ENCODE results near the gene UGGT1. TPM values are rescaled to one million over a fixed set of nuclear protein-coding genes. Genes with fewer than 3 reads are reported as not detected.

UGGT1 gene
- 10 to 100 TPM; 28.4 to 38.8 (median 35.1) TPM for total RNA-seq
- 1 to 10 TPM; 6.9 to 8.3 TPM for polyA plus RNA-seq

- WGBS, 2 donors: 0 to 1% methylated on average over 50 to 59 of the region's 59 CpGs
- intact Hi-C loops (cut with DNase I): no loop called here
- H3K27ac ChIP-seq: peak within 1 kb of the TSS; percentile 77 to 86 (median 85)
- no peaks in the 10 kb centered on the region for H3K9me3 ChIP-seq
- no peaks in the 10 kb centered on the region for H3K36me3 ChIP-seq
- TF ChIP-seq CTCF (IDR thresholded peaks at IDR 0.05): no peak
- DNase-seq: peak; percentile 90 to 98 (median 96)
- H3K27me3 ChIP-seq: no peaks in the 10 kb centered on the region
- FAIRE-seq: peak; percentile 47
- peak; percentile 96 to 100 (median 98) for ATAC-seq
- H3K4me1 ChIP-seq: peaks cover 0 to 22% (median 14%) of the 10 kb centered on the region in 3 donors
- peak within 1 kb of the TSS; percentile 72 to 96 (median 83) for H3K4me3 ChIP-seq
These were observed at the start of gene UGGT1 for GRCh38 chr2:128090945-128091725. UGGT1 (plus strand) TSS chr2:128091200; CDS start chr2:128091358, 158 bp downstream.

- FAIRE-seq (no peak), ATAC-seq (no peak), DNase-seq (no peak)
- Histone ChIP-seq H3K27ac (no peak overlapping the region), H3K27me3 (no peaks in the 10 kb centered on the region), H3K4me3 (no peak overlapping the region), H3K4me1 (no peaks in the 10 kb centered on the region), H3K9me3 (no peaks in the 10 kb centered on the region), H3K36me3 (no peaks in the 10 kb centered on the region)
- TF ChIP-seq CTCF (IDR thresholded peaks at IDR 0.05): no peak
- WGBS, 2 donors: 75 to 79% methylated on average over 3 of the region's 3 CpGs
- intact Hi-C loops (cut with DNase I): no loop called here
These were observed 49.4 kb upstream of the UGGT1 start for GRCh38 chr2:128041561-128041960.

GRCh38 chr2:128043041-128043440, 48.0 kb upstream of the UGGT1 start:
- no peak for TF ChIP-seq CTCF (IDR thresholded peaks at IDR 0.05)
- no peaks in the 10 kb centered on the region for H3K27me3 ChIP-seq
- ATAC-seq: no peak
- intact Hi-C loops (cut with DNase I): no loop called here
- H3K9me3 ChIP-seq: no peaks in the 10 kb centered on the region
- WGBS, 2 donors: 77 to 84% methylated on average over 3 of the region's 3 CpGs
- FAIRE-seq: no peak
- no peaks in the 10 kb centered on the region for H3K36me3 ChIP-seq
- H3K4me3 ChIP-seq: no peak overlapping the region
- no peak overlapping the region for H3K27ac ChIP-seq
- H3K4me1 ChIP-seq: no peaks in the 10 kb centered on the region
- no peak for DNase-seq

- TF ChIP-seq CTCF (IDR thresholded peaks at IDR 0.05): no peak
- intact Hi-C loops (cut with DNase I): no loop called here
- DNase-seq (no peak), ATAC-seq (no peak), FAIRE-seq (no peak)
- WGBS, 2 donors: 93 to 94% methylated on average over 12 of the region's 12 CpGs
- no peaks in the 10 kb centered on the region for H3K27me3 ChIP-seq
- H3K4me3 ChIP-seq: no peak overlapping the region
- H3K9me3 ChIP-seq: no peaks in the 10 kb centered on the region
- H3K27ac ChIP-seq: no peak overlapping the region
- H3K4me1 ChIP-seq: no peaks in the 10 kb centered on the region
- H3K36me3 ChIP-seq: no peaks in the 10 kb centered on the region
These were observed 37.7 kb upstream of the UGGT1 start for GRCh38 chr2:128053331-128053730.

Data from pancreas (tissue), 10 donors.